Trophoblast cell (in vitro differentiated cells and primary cell): Measurements from ENCODE around the gene MAB21L4.

Experiments
- DNase-seq, 2 donors: peaks; one replicate each; pipeline ENCODE4 v3.0.0-alpha.2; 2016
- H2AFZ ChIP-seq: 2 replicates; pipeline ENCODE4 v1.6.1; 2013; ENCODE audit warnings: low read length, moderate library complexity, mild to moderate bottlenecking; ENCODE audit not compliant: insufficient read depth, poor library complexity
- H2AK5ac ChIP-seq: 2 replicates; pipeline ENCODE4 v1.6.1; 2013; ENCODE audit warnings: mild to moderate bottlenecking, low read length
- H2BK120ac ChIP-seq: 2 replicates; pipeline ENCODE4 v1.6.1; 2013; ENCODE audit warnings: low read length, mild to moderate bottlenecking, moderate library complexity; ENCODE audit not compliant: insufficient read depth, poor library complexity
- H2BK12ac ChIP-seq: 2 replicates; pipeline ENCODE4 v1.6.1; 2013; ENCODE audit warnings: mild to moderate bottlenecking, low read length, moderate library complexity
- H2BK5ac ChIP-seq: 2 replicates; pipeline ENCODE4 v1.6.1; 2013; ENCODE audit warnings: low read length, low read depth, moderate library complexity, mild to moderate bottlenecking; ENCODE audit not compliant: poor library complexity
- H3K14ac ChIP-seq: 2 replicates; pipeline ENCODE4 v1.6.1; 2013; ENCODE audit warnings: mild to moderate bottlenecking, low read length
- H3K18ac ChIP-seq: 2 replicates; pipeline ENCODE4 v1.6.1; 2013; ENCODE audit warnings: mild to moderate bottlenecking, low read length
- H3K23ac ChIP-seq: 2 replicates; pipeline ENCODE4 v1.6.1; 2013; ENCODE audit warnings: low read length
- H3K27ac ChIP-seq: 2 replicates; pipeline ENCODE4 v1.5.1; 2013; ENCODE audit warnings: low read depth, mild to moderate bottlenecking, inconsistent platforms, low read length, moderate library complexity
- H3K27me3 ChIP-seq: 2 replicates; pipeline ENCODE4 v1.6.1; 2013; ENCODE audit warnings: inconsistent platforms, mild to moderate bottlenecking, low read length, moderate library complexity; ENCODE audit not compliant: insufficient read depth
- H3K36me3 ChIP-seq, 2 experiments: 1 replicate in 1 of 2; 2 replicates in 1 of 2; pipeline ENCODE4 v1.6.1; 2013; ENCODE audit warnings: low read length in 2 of 2, mild to moderate bottlenecking in 2 of 2, moderate library complexity in 1 of 2; ENCODE audit not compliant: insufficient read depth in 2 of 2, control insufficient read depth in 1 of 2
- H3K4ac ChIP-seq: 2 replicates; pipeline ENCODE4 v1.6.1; 2013; ENCODE audit warnings: low read depth, mild to moderate bottlenecking, low read length, moderate library complexity
- H3K4me1 ChIP-seq, 2 experiments: 1 replicate in 1 of 2; 2 replicates in 1 of 2; pipeline ENCODE4 v1.6.1; 2013; ENCODE audit warnings: low read length in 2 of 2, mild to moderate bottlenecking in 2 of 2, moderate library complexity in 1 of 2; ENCODE audit not compliant: insufficient read depth in 2 of 2, control insufficient read depth in 1 of 2
- H3K4me2 ChIP-seq: 2 replicates; pipeline ENCODE4 v1.6.1; 2013; ENCODE audit warnings: inconsistent platforms, mild to moderate bottlenecking, low read length, moderate library complexity
- H3K4me3 ChIP-seq: 2 replicates; pipeline ENCODE4 v1.5.1; 2013; ENCODE audit warnings: mild to moderate bottlenecking, low read depth, low read length, inconsistent platforms
- H3K79me1 ChIP-seq: one replicate; pipeline ENCODE4 v1.6.1; 2013; ENCODE audit warnings: low read length
- H3K79me2 ChIP-seq: 2 replicates; pipeline ENCODE4 v1.6.1; 2013; ENCODE audit warnings: low read length, mild to moderate bottlenecking; ENCODE audit not compliant: control insufficient read depth, insufficient read depth, poor library complexity
- H3K9ac ChIP-seq: 2 replicates; pipeline ENCODE4 v1.6.1; 2013; ENCODE audit warnings: mild to moderate bottlenecking, low read length
- H3K9me3 ChIP-seq: 2 replicates; pipeline ENCODE4 v1.6.1; 2013; ENCODE audit warnings: low read depth, mild to moderate bottlenecking, control low read depth, inconsistent platforms, low read length; ENCODE audit not compliant: insufficient read depth
- H4K12ac ChIP-seq: 2 replicates; pipeline ENCODE4 v1.6.1; 2013; ENCODE audit warnings: low read depth, mild to moderate bottlenecking, low read length, moderate library complexity
- H4K8ac ChIP-seq: 2 replicates; pipeline ENCODE4 v1.6.1; 2013; ENCODE audit warnings: low read depth, mild to moderate bottlenecking, low read length, moderate library complexity
- H4K91ac ChIP-seq: one replicate; pipeline ENCODE4 v1.6.1; 2013; ENCODE audit warnings: low read depth, mild to moderate bottlenecking, low read length, moderate library complexity
- WGBS: extraction: QIAGEN DNeasy Blood & Tissue Kit; methylation state at CpG from one replicate; pipeline ENCODE4 v1.1.7; 2013; ENCODE audit warnings: missing lambda C conversion rate; ENCODE audit not compliant: insufficient read length, insufficient coverage; ENCODE audit errors: extremely low coverage; 5-methylcytosine and 5-hydroxymethylcytosine counted together

The MAB21L4 gene

GRCh38 chr2:240931319-240931949, 35.5 kb upstream of the MAB21L4 start:
- H4K12ac ChIP-seq: no peak overlapping the region
- H3K4me1 ChIP-seq: no peaks in the 10 kb centered on the region
- no peak overlapping the region for H2BK5ac ChIP-seq
- no peak overlapping the region for H3K23ac ChIP-seq
- H3K4me3 ChIP-seq: no peak overlapping the region
- no peak overlapping the region for H2AFZ ChIP-seq
- H3K9ac ChIP-seq: no peak overlapping the region
- H4K8ac ChIP-seq: no peak overlapping the region
- no peaks in the 10 kb centered on the region for H3K79me2 ChIP-seq
- no peaks in the 10 kb centered on the region for H3K36me3 ChIP-seq
- peaks cover 3% of the 10 kb centered on the region for H3K9me3 ChIP-seq
- H3K4ac ChIP-seq: no peak overlapping the region
- no peak overlapping the region for H2BK12ac ChIP-seq
- no peak overlapping the region for H3K27ac ChIP-seq
- no peak for DNase-seq
- no peak overlapping the region for H4K91ac ChIP-seq
- no peak overlapping the region for H3K4me2 ChIP-seq
- H2AK5ac ChIP-seq: no peak overlapping the region
- WGBS: no CpG with 5 or more reads among the region's 11 CpGs
- H3K27me3 ChIP-seq: no peaks in the 10 kb centered on the region
- no peaks in the 10 kb centered on the region for H3K79me1 ChIP-seq
- H3K18ac ChIP-seq: no peak overlapping the region
- no peak overlapping the region for H3K14ac ChIP-seq
- H2BK120ac ChIP-seq: no peak overlapping the region

- H3K9me3 ChIP-seq: peaks cover 3% of the 10 kb centered on the region
- no peak overlapping the region for H3K4me2 ChIP-seq
- H3K4me1 ChIP-seq: no peaks in the 10 kb centered on the region
- H4K12ac ChIP-seq: no peak overlapping the region
- no peaks in the 10 kb centered on the region for H3K27me3 ChIP-seq
- no peak overlapping the region for H4K91ac ChIP-seq
- no peak overlapping the region for H2BK12ac ChIP-seq
- H3K4ac ChIP-seq: no peak overlapping the region
- no peak overlapping the region for H3K18ac ChIP-seq
- no peaks in the 10 kb centered on the region for H3K79me1 ChIP-seq
- no peaks in the 10 kb centered on the region for H3K36me3 ChIP-seq
- H4K8ac ChIP-seq: no peak overlapping the region
- H3K23ac ChIP-seq: no peak overlapping the region
- no peaks in the 10 kb centered on the region for H3K79me2 ChIP-seq
- no peak overlapping the region for H3K9ac ChIP-seq
- H2BK5ac ChIP-seq: no peak overlapping the region
- no peak overlapping the region for H2BK120ac ChIP-seq
- H3K4me3 ChIP-seq: no peak overlapping the region
- no peak for DNase-seq
- H3K14ac ChIP-seq: no peak overlapping the region
- H2AFZ ChIP-seq: no peak overlapping the region
- WGBS: no CpG with 5 or more reads among the region's 26 CpGs
- no peak overlapping the region for H3K27ac ChIP-seq
- no peak overlapping the region for H2AK5ac ChIP-seq
Observed at GRCh38 chr2:240930631-240931318, 34.8 kb upstream of the MAB21L4 start.

- Histone ChIP-seq H4K12ac (no peak overlapping the region), H3K23ac (no peak overlapping the region), H4K8ac (no peak overlapping the region), H3K4me2 (no peak overlapping the region), H3K14ac (no peak overlapping the region), H2BK12ac (no peak overlapping the region), H3K9ac (no peak overlapping the region), H3K4ac (no peak overlapping the region), H3K4me3 (no peak overlapping the region), H3K27ac (no peak overlapping the region), H2AK5ac (no peak overlapping the region), H3K18ac (no peak overlapping the region), H3K9me3 (peaks cover 3% of the 10 kb centered on the region), H4K91ac (no peak overlapping the region), H3K79me1 (no peaks in the 10 kb centered on the region), H3K27me3 (no peaks in the 10 kb centered on the region), H3K36me3 (no peaks in the 10 kb centered on the region), H2BK120ac (no peak overlapping the region), H2AFZ (no peak overlapping the region), H3K4me1 (no peaks in the 10 kb centered on the region), H3K79me2 (no peaks in the 10 kb centered on the region), H2BK5ac (no peak overlapping the region)
- WGBS: no CpG with 5 or more reads among the region's 12 CpGs
- DNase-seq: no peak
Observed at GRCh38 chr2:240930096-240930630, 34.2 kb upstream of the MAB21L4 start.

GRCh38 chr2:240929364-240930095, 33.6 kb upstream of the MAB21L4 start:
- H3K18ac ChIP-seq: no peak overlapping the region
- no peak overlapping the region for H4K12ac ChIP-seq
- H3K14ac ChIP-seq: no peak overlapping the region
- H2BK5ac ChIP-seq: no peak overlapping the region
- no peaks in the 10 kb centered on the region for H3K27me3 ChIP-seq
- DNase-seq: no peak
- no peak overlapping the region for H2BK120ac ChIP-seq
- no peak overlapping the region for H3K27ac ChIP-seq
- no peaks in the 10 kb centered on the region for H3K4me1 ChIP-seq
- no peak overlapping the region for H3K23ac ChIP-seq
- peaks cover 3% of the 10 kb centered on the region for H3K9me3 ChIP-seq
- no peak overlapping the region for H2BK12ac ChIP-seq
- H4K91ac ChIP-seq: no peak overlapping the region
- no peak overlapping the region for H3K4me3 ChIP-seq
- H3K79me1 ChIP-seq: no peaks in the 10 kb centered on the region
- no peak overlapping the region for H3K4me2 ChIP-seq
- no peaks in the 10 kb centered on the region for H3K79me2 ChIP-seq
- no peak overlapping the region for H3K9ac ChIP-seq
- no peak overlapping the region for H2AK5ac ChIP-seq
- no peak overlapping the region for H4K8ac ChIP-seq
- whole genome bisulfite sequencing: no CpG with 5 or more reads among the region's 10 CpGs
- no peak overlapping the region for H2AFZ ChIP-seq
- no peaks in the 10 kb centered on the region for H3K36me3 ChIP-seq
- H3K4ac ChIP-seq: no peak overlapping the region
